Mammary epithelial cell (primary cell): Measurements from ENCODE around the gene CAPN3.

Source experiments
- CTCF ChIP-seq, 2 donors: IDR thresholded peaks in 1 of 2; conservative IDR thresholded peaks in 1 of 2; 2 replicates each; pipeline ENCODE4 v1.5.1; 2011 to 2012; ENCODE audit warnings: inconsistent platforms in 2 of 2, low read length in 2 of 2, mild to moderate bottlenecking in 2 of 2, control low read depth in 1 of 2, low read depth in 1 of 2; ENCODE audit not compliant: insufficient read depth in 1 of 2; ENCODE audit errors: extremely low read depth in 1 of 2
- EZH2 ChIP-seq: IDR thresholded peaks from 2 replicates; pipeline ENCODE4 v1.6.1; 2012; ENCODE audit warnings: low read length, inconsistent platforms, borderline replicate concordance

- TF ChIP-seq CTCF (conservative IDR thresholded peaks at IDR 0.05 in 1 of 2, IDR thresholded peaks at IDR 0.05 in 1 of 2; ENCODE audit: extremely low read depth in 1 of 2, insufficient read depth in 1 of 2, low read depth in 1 of 2, low read length in 2 of 2), result no peak
- TF ChIP-seq EZH2, result no peak
Measured at GRCh38 chr15:42387603-42388002, 28.3 kb downstream of the CAPN3 start.
